ENCODE measurements around the gene ADARB2.

DNA sequence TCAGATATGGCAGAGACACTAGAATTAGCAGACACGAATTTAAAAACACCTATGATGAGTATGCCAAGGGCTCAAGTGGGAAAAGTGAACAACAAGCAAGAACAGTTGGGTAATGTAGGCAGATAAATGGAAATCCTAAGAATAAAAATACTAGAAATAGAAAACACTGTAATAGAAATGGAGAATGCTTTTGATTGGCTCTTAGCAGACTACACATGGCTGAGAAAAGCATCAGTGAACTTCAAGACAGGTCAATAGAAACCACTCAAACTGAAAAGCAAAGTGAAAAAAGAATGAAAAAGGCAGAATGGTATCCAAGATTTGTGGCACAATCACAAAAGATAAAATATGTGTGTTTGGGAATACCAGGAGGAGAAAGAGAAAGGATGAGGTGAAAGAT is 598.8 kb downstream of the ADARB2 start:
- TF ChIP-seq POLR2A (IDR thresholded peaks at IDR 0.05; ENCODE audit: low read depth, low read length) (no peak), TAF1 (IDR thresholded peaks at IDR 0.05; ENCODE audit: low read depth, low read length) (no peak), POLR2AphosphoS5 (IDR thresholded peaks at IDR 0.05; ENCODE audit: low read depth, low read length) (no peak), POU2F2 (IDR thresholded peaks at IDR 0.05; ENCODE audit: low read depth, low read length) (no peak), SPI1 (IDR thresholded peaks at IDR 0.05; ENCODE audit: low read depth, low read length) (no peak)
